Measurements from ENCODE around the gene SMAD1.

- TF ChIP-seq GATA2 (IDR thresholded peaks at IDR 0.05; ENCODE audit: low read depth, low read length) (no peak), GATA3 (IDR thresholded peaks at IDR 0.05; ENCODE audit: low read depth, low read length) (no peak)
Measured at GRCh38 chr4:145507636-145508035, 26.0 kb downstream of the SMAD1 start.

All from SH-SY5Y (cell line).